ENCODE data around the gene TECPR2. TPM values are rescaled to one million over a fixed set of nuclear protein-coding genes. Genes with fewer than 3 reads are reported as not detected.

Gene TECPR2
- total and polyA plus RNA-seq, 2 donors from 2014 or later, result 6.0 to 30.2 TPM

GRCh38 chr14:102377696-102378095, 15.0 kb downstream of the TECPR2 start:
- intact Hi-C loops (cut with DNase I), result no loop called here
- TF ChIP-seq CTCF (IDR thresholded peaks at IDR 0.05; ENCODE audit: borderline replicate concordance, extremely low read depth, insufficient read depth), result no peak
- Histone ChIP-seq H3K9me3 (ENCODE audit: control insufficient read depth in 2 of 3, insufficient read depth in 1 of 3, low read length in 3 of 3) (no peaks in the 10 kb centered on the region), H3K4me1 (ENCODE audit: control insufficient read depth in 2 of 3, insufficient read depth in 2 of 3, low read depth in 1 of 3, low read length in 3 of 3) (no peaks in the 10 kb centered on the region), H3K27me3 (ENCODE audit: control insufficient read depth, insufficient read depth, low read length) (no peaks in the 10 kb centered on the region), H3K4me3 (ENCODE audit: low read length in 3 of 3) (no peak overlapping the region), H3K27ac (ENCODE audit: low read depth in 2 of 2, low read length in 2 of 2) (no peak overlapping the region), H3K9ac (ENCODE audit: low read length in 3 of 3) (no peak overlapping the region), H3K36me3 (ENCODE audit: control insufficient read depth in 2 of 3, insufficient read depth in 3 of 3, low read length in 3 of 3) (peaks cover 0 to 3% (median 2%) of the 10 kb centered on the region in 3 donors)
- DNase-seq (no peak), FAIRE-seq (no peak)

- TF ChIP-seq CTCF (IDR thresholded peaks at IDR 0.05; ENCODE audit: borderline replicate concordance, extremely low read depth, insufficient read depth), result no peak
- Histone ChIP-seq H3K27ac (ENCODE audit: low read depth in 2 of 2, low read length in 2 of 2) (no peak overlapping the region), H3K36me3 (ENCODE audit: control insufficient read depth in 2 of 3, insufficient read depth in 3 of 3, low read length in 3 of 3) (peaks cover 0 to 3% (median 2%) of the 10 kb centered on the region in 3 donors), H3K9ac (ENCODE audit: low read length in 3 of 3) (no peak overlapping the region), H3K27me3 (ENCODE audit: control insufficient read depth, insufficient read depth, low read length) (no peaks in the 10 kb centered on the region), H3K4me1 (ENCODE audit: control insufficient read depth in 2 of 3, insufficient read depth in 2 of 3, low read depth in 1 of 3, low read length in 3 of 3) (no peaks in the 10 kb centered on the region), H3K9me3 (ENCODE audit: control insufficient read depth in 2 of 3, insufficient read depth in 1 of 3, low read length in 3 of 3) (no peaks in the 10 kb centered on the region), H3K4me3 (ENCODE audit: low read length in 3 of 3) (no peak overlapping the region)
- DNase-seq (no peak), FAIRE-seq (no peak)
- intact Hi-C loops (cut with DNase I), result no loop called here
Observed at GRCh38 chr14:102378830-102379229, 16.1 kb downstream of the TECPR2 start.

GRCh38 chr14:102387086-102387485, 24.3 kb downstream of the TECPR2 start:
- Histone ChIP-seq H3K9ac (ENCODE audit: low read length in 3 of 3) (no peak overlapping the region), H3K27me3 (ENCODE audit: control insufficient read depth, insufficient read depth, low read length) (no peaks in the 10 kb centered on the region), H3K27ac (ENCODE audit: low read depth in 2 of 2, low read length in 2 of 2) (no peak overlapping the region), H3K36me3 (ENCODE audit: control insufficient read depth in 2 of 3, insufficient read depth in 3 of 3, low read length in 3 of 3) (peaks cover 2 to 3% (median 2%) of the 10 kb centered on the region in 3 donors), H3K4me3 (ENCODE audit: low read length in 3 of 3) (no peak overlapping the region), H3K4me1 (ENCODE audit: control insufficient read depth in 2 of 3, insufficient read depth in 2 of 3, low read depth in 1 of 3, low read length in 3 of 3) (no peaks in the 10 kb centered on the region), H3K9me3 (ENCODE audit: control insufficient read depth in 2 of 3, insufficient read depth in 1 of 3, low read length in 3 of 3) (no peaks in the 10 kb centered on the region)
- intact Hi-C loops (cut with DNase I), result no loop called here
- DNase-seq (no peak), FAIRE-seq (no peak)
- TF ChIP-seq CTCF (IDR thresholded peaks at IDR 0.05; ENCODE audit: borderline replicate concordance, extremely low read depth, insufficient read depth), result no peak

GRCh38 chr14:102389246-102389645, 26.5 kb downstream of the TECPR2 start:
- Histone ChIP-seq H3K27me3 (ENCODE audit: control insufficient read depth, insufficient read depth, low read length) (no peaks in the 10 kb centered on the region), H3K9me3 (ENCODE audit: control insufficient read depth in 2 of 3, insufficient read depth in 1 of 3, low read length in 3 of 3) (no peaks in the 10 kb centered on the region), H3K9ac (ENCODE audit: low read length in 3 of 3) (no peak overlapping the region), H3K36me3 (ENCODE audit: control insufficient read depth in 2 of 3, insufficient read depth in 3 of 3, low read length in 3 of 3) (peaks cover 2 to 3% (median 2%) of the 10 kb centered on the region in 3 donors), H3K27ac (ENCODE audit: low read depth in 2 of 2, low read length in 2 of 2) (no peak overlapping the region), H3K4me1 (ENCODE audit: control insufficient read depth in 2 of 3, insufficient read depth in 2 of 3, low read depth in 1 of 3, low read length in 3 of 3) (no peaks in the 10 kb centered on the region), H3K4me3 (ENCODE audit: low read length in 3 of 3) (no peak overlapping the region)
- no peak for FAIRE-seq
- no peak for DNase-seq
- intact Hi-C loops (cut with DNase I), result no loop called here
- TF ChIP-seq CTCF (IDR thresholded peaks at IDR 0.05; ENCODE audit: borderline replicate concordance, extremely low read depth, insufficient read depth), result no peak
